Panc1 (cell line): ENCODE results near the gene METTL9. TPM values are rescaled to one million over a fixed set of nuclear protein-coding genes. Genes with fewer than 3 reads are reported as not detected.

ENCODE experiments used
- ATAC-seq: fragments of 200-7000 bp; cut with Tn5 transposase; 2 replicates; pipeline ENCODE4 v1.9.1; 2020; ENCODE audit warnings: mild to moderate bottlenecking, moderate library complexity
- BruUV-seq: library from RNA; stranded (reverse); fragments of 400-500 nt; replicated peaks from 2 replicates; lab custom pipeline; 2021; lab: Mats Ljungman, UMichigan
- CTCF ChIA-PET: fragments of 300-600 bp; sonication (Branson Sonifier 250); formaldehyde crosslinking; loops from one replicate; lab custom pipeline; 2022; ENCODE audit warnings: antibody characterized with exemption; lab: Charles Lee
- POLR2A ChIA-PET: fragments of 300-600 bp; sonication (Branson Sonifier 250); formaldehyde crosslinking; loops from one replicate; lab custom pipeline; 2022; ENCODE audit warnings: antibody characterized with exemption; lab: Charles Lee
- DNase-seq: peaks from one replicate; pipeline ENCODE4 v3.0.0-alpha.2; 2010; ENCODE audit warnings: low read depth, low spot score
- H3K27ac ChIP-seq: 2 replicates; pipeline ENCODE4 v1.5.1; 2011; ENCODE audit warnings: mild to moderate bottlenecking, low read length, inconsistent platforms
- H3K27me3 ChIP-seq: fragments of 200-500 bp; sonication (Bioruptor generic); 2 replicates; pipeline ENCODE4 v1.6.0; 2014; ENCODE audit warnings: low read length, inconsistent platforms; ENCODE audit not compliant: control insufficient read depth, insufficient read depth
- H3K36me3 ChIP-seq: fragments of 200-500 bp; sonication (Bioruptor generic); 2 replicates; pipeline ENCODE4 v1.5.1; 2014; ENCODE audit warnings: inconsistent platforms, mild to moderate bottlenecking, low read length, moderate library complexity; ENCODE audit not compliant: control insufficient read depth, insufficient read depth
- H3K4me1 ChIP-seq: 2 replicates; pipeline ENCODE4 v1.5.1; 2011; ENCODE audit warnings: inconsistent platforms, mild to moderate bottlenecking, low read length, moderate library complexity; ENCODE audit not compliant: control insufficient read depth, insufficient read depth
- H3K4me3 ChIP-seq, 2 experiments: 2 replicates each; pipeline ENCODE4 v1.5.1; 2011 to 2012; ENCODE audit warnings: low read depth in 2 of 2, low read length in 2 of 2, mild to moderate bottlenecking in 2 of 2, inconsistent platforms in 1 of 2, moderate library complexity in 1 of 2
- H3K9me3 ChIP-seq: fragments of 200-500 bp; sonication (Bioruptor generic); 2 replicates; pipeline ENCODE4 v1.5.1; 2014; ENCODE audit warnings: low read depth, mild to moderate bottlenecking, inconsistent platforms, low read length, moderate library complexity; ENCODE audit not compliant: control insufficient read depth, insufficient read depth
- POLR2AphosphoS5 ChIP-seq: IDR thresholded peaks from 2 replicates; pipeline ENCODE4 v1.6.1; 2012; ENCODE audit warnings: mild to moderate bottlenecking, low read depth, low read length, moderate library complexity
- SIN3A ChIP-seq: IDR thresholded peaks from 2 replicates; pipeline ENCODE4 v1.6.1; 2012; ENCODE audit warnings: low read depth, mild to moderate bottlenecking, low read length, moderate library complexity, borderline replicate concordance; ENCODE audit not compliant: insufficient read depth
- TCF7L2 ChIP-seq: IDR thresholded peaks from 2 replicates; pipeline ENCODE4 v1.6.1; 2011; ENCODE audit warnings: mild to moderate bottlenecking, low read depth, low read length, inconsistent platforms
- in situ Hi-C: cut with HindIII; loops from 2 replicates; pipeline ENCODE4 v1.10.0; 2016; ENCODE audit warnings: low sequenced_read_pairs, low pct_unique_long_range_greater_than_20kb
- intact Hi-C: fragments of 100-400 bp; cut with micrococcal nuclease; formaldehyde crosslinking; loops from one replicate; pipeline ENCODE4 v1.10.0; 2022; ENCODE audit not compliant: unreplicated experiment
- total RNA-seq: library from RNA; stranded (reverse); gene quantifications from one replicate; pipeline ENCODE4 v1.2.1, GENCODE V29; 2021; ENCODE audit not compliant: unreplicated experiment
- TF ChIP-seq, protein P1 (sequence below): fragments of 450-650 bp; IDR thresholded peaks from 2 replicates; pipeline ENCODE4 v1.5.1; 2017; ENCODE audit warnings: mild to moderate bottlenecking
- TF ChIP-seq, protein P2 (sequence below), 2 experiments: IDR thresholded peaks; 2 replicates each; pipeline ENCODE4 v1.6.1; 2011 to 2012; ENCODE audit warnings: low read depth in 2 of 2, control low read depth in 1 of 2, low read length in 1 of 2, mild to moderate bottlenecking in 1 of 2, moderate library complexity in 1 of 2; ENCODE audit not compliant: insufficient read depth in 1 of 2

The METTL9 gene
- total RNA-seq, 1 experiment from 2014 or later: 86.1 TPM

- POLR2A ChIA-PET: no interaction called here
- no peaks in the 10 kb centered on the region for H3K9me3 ChIP-seq
- BruUV-seq: no TSS peak
- intact Hi-C loops: no loop called here
- no peak for DNase-seq
- no peak for ATAC-seq
- no peaks in the 10 kb centered on the region for H3K36me3 ChIP-seq
- in situ Hi-C loops: no loop called here
- CTCF ChIA-PET: no interaction called here
- H3K27ac ChIP-seq: no peak overlapping the region
- no peak for TF ChIP-seq POLR2AphosphoS5
- TF ChIP-seq, protein P1, sequence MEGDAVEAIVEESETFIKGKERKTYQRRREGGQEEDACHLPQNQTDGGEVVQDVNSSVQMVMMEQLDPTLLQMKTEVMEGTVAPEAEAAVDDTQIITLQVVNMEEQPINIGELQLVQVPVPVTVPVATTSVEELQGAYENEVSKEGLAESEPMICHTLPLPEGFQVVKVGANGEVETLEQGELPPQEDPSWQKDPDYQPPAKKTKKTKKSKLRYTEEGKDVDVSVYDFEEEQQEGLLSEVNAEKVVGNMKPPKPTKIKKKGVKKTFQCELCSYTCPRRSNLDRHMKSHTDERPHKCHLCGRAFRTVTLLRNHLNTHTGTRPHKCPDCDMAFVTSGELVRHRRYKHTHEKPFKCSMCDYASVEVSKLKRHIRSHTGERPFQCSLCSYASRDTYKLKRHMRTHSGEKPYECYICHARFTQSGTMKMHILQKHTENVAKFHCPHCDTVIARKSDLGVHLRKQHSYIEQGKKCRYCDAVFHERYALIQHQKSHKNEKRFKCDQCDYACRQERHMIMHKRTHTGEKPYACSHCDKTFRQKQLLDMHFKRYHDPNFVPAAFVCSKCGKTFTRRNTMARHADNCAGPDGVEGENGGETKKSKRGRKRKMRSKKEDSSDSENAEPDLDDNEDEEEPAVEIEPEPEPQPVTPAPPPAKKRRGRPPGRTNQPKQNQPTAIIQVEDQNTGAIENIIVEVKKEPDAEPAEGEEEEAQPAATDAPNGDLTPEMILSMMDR: no peak
- no peak for TF ChIP-seq TCF7L2
- TF ChIP-seq, protein P2, sequence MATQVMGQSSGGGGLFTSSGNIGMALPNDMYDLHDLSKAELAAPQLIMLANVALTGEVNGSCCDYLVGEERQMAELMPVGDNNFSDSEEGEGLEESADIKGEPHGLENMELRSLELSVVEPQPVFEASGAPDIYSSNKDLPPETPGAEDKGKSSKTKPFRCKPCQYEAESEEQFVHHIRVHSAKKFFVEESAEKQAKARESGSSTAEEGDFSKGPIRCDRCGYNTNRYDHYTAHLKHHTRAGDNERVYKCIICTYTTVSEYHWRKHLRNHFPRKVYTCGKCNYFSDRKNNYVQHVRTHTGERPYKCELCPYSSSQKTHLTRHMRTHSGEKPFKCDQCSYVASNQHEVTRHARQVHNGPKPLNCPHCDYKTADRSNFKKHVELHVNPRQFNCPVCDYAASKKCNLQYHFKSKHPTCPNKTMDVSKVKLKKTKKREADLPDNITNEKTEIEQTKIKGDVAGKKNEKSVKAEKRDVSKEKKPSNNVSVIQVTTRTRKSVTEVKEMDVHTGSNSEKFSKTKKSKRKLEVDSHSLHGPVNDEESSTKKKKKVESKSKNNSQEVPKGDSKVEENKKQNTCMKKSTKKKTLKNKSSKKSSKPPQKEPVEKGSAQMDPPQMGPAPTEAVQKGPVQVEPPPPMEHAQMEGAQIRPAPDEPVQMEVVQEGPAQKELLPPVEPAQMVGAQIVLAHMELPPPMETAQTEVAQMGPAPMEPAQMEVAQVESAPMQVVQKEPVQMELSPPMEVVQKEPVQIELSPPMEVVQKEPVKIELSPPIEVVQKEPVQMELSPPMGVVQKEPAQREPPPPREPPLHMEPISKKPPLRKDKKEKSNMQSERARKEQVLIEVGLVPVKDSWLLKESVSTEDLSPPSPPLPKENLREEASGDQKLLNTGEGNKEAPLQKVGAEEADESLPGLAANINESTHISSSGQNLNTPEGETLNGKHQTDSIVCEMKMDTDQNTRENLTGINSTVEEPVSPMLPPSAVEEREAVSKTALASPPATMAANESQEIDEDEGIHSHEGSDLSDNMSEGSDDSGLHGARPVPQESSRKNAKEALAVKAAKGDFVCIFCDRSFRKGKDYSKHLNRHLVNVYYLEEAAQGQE (IDR thresholded peaks at IDR 0.05; ENCODE audit: insufficient read depth in 1 of 2, low read depth in 2 of 2, low read length in 1 of 2): no peak
- no peak for TF ChIP-seq SIN3A
- no peak overlapping the region for H3K4me3 ChIP-seq
- no peaks in the 10 kb centered on the region for H3K27me3 ChIP-seq
- no peaks in the 10 kb centered on the region for H3K4me1 ChIP-seq
Measured at GRCh38 chr16:21617607-21618006, 18.2 kb downstream of the METTL9 start.

DNA sequence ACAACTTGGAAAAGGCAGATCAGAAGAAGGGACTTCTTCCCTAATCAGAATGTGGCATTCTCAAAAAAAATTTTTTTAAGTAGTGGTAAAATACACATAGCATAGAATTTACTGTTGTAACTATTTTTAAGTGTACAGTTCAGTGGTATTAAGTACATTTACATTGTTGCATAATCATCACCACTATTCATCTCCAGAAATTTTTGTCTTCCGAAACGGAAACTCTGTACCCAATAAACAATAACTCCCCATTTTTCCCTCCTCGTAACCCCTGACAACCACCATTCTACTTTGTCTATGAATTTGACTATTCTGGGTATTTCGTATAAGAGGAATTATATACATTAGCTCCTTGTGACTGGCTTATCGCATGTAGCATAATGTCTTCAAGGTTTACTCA lies 18.9 kb downstream of the METTL9 start:
- Histone ChIP-seq H3K9me3 (no peaks in the 10 kb centered on the region), H3K27me3 (no peaks in the 10 kb centered on the region), H3K27ac (no peak overlapping the region), H3K4me3 (no peak overlapping the region), H3K36me3 (no peaks in the 10 kb centered on the region), H3K4me1 (no peaks in the 10 kb centered on the region)
- ATAC-seq (no peak), DNase-seq (no peak)
- no TSS peak for BruUV-seq
- intact Hi-C loops: no loop called here
- POLR2A ChIA-PET: no interaction called here
- CTCF ChIA-PET: no interaction called here
- in situ Hi-C loops: no loop called here
- TF ChIP-seq SIN3A (no peak), TCF7L2 (no peak), POLR2AphosphoS5 (no peak)
- TF ChIP-seq, protein P1: no peak
- TF ChIP-seq, protein P2 (IDR thresholded peaks at IDR 0.05; ENCODE audit: insufficient read depth in 1 of 2, low read depth in 2 of 2, low read length in 1 of 2): no peak
